ENCODE data around the gene CHADL. TPM values are rescaled to one million over a fixed set of nuclear protein-coding genes. Genes with fewer than 3 reads are reported as not detected.
A peak's percentile ranks its signal among the peaks of the same experiment; 100 is the strongest.

Gene CHADL
- polyA plus RNA-seq, 1 donor (not counting 4 experiments of a cell fraction or from before 2014, with no cell fraction given): 0.16 TPM

DNA sequence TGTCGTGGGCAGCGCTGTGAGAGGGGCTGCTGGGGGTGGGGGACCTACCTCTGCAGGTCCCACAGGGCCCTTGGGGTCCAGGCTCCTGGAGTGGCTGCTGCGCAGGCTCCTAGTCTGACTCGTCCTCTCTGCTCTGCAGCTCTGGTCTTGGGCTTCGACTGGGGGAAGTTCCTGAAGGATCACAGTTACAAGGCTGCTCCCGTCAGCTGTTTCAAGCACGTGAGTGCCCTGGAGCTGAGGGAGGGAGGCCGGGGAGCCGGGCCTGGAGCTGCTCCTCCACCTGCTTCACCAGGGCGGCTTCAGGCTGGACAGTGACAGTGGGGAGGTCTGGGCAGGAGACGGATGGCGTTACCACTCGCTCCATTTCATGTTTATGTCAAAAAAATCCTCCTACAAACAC, 23.7 kb downstream of the CHADL start:
- Histone ChIP-seq H3K9me3 (ENCODE audit: control insufficient read depth, low read depth, low read length) (no peaks in the 10 kb centered on the region), H3K27ac (ENCODE audit: control insufficient read depth, insufficient read depth, low read length) (peak overlapping the region; percentile 72), H3K9ac (ENCODE audit: control insufficient read depth, extremely low read depth, insufficient read depth, low read length) (peak overlapping the region; percentile 34), H3K4me3 (ENCODE audit: control insufficient read depth in 2 of 3, extremely low read depth in 1 of 3, insufficient read depth in 2 of 3, low read depth in 1 of 3, low read length in 3 of 3) (peak overlapping the region in 1 of 3 experiments; percentile 40), H4K20me1 (ENCODE audit: control insufficient read depth, extremely low read depth, insufficient read depth, low read length) (no peaks in the 10 kb centered on the region), H2AFZ (ENCODE audit: control insufficient read depth, low read length) (no peak overlapping the region), H3K4me2 (ENCODE audit: control insufficient read depth, extremely low read depth, insufficient read depth, low read depth, low read length) (peak overlapping the region; percentile 68), H3K36me3 (ENCODE audit: control insufficient read depth in 2 of 2, extremely low read depth in 1 of 2, insufficient read depth in 2 of 2, low read length in 2 of 2) (peaks cover 22 to 25% of the 10 kb centered on the region in 2 experiments), H3K4me1 (ENCODE audit: control insufficient read depth, extremely low read depth, insufficient read depth, low read length) (peaks cover 18% of the 10 kb centered on the region), H3K9me1 (ENCODE audit: control insufficient read depth, extremely low read depth, insufficient read depth, low read length) (no peaks in the 10 kb centered on the region), H3K79me2 (ENCODE audit: control insufficient read depth, insufficient read depth, low read length) (no peaks in the 10 kb centered on the region), H3K27me3 (ENCODE audit: control insufficient read depth, extremely low read depth, insufficient read depth, low read length) (no peaks in the 10 kb centered on the region)
- dilution Hi-C loops (cut with MboI; ENCODE audit: extremely low pct_ligation_motif_present, low sequenced_read_pairs): no loop called here
- TF ChIP-seq EZH2 (IDR thresholded peaks at IDR 0.05; ENCODE audit: low read length): no peak
- TF ChIP-seq, protein P1, sequence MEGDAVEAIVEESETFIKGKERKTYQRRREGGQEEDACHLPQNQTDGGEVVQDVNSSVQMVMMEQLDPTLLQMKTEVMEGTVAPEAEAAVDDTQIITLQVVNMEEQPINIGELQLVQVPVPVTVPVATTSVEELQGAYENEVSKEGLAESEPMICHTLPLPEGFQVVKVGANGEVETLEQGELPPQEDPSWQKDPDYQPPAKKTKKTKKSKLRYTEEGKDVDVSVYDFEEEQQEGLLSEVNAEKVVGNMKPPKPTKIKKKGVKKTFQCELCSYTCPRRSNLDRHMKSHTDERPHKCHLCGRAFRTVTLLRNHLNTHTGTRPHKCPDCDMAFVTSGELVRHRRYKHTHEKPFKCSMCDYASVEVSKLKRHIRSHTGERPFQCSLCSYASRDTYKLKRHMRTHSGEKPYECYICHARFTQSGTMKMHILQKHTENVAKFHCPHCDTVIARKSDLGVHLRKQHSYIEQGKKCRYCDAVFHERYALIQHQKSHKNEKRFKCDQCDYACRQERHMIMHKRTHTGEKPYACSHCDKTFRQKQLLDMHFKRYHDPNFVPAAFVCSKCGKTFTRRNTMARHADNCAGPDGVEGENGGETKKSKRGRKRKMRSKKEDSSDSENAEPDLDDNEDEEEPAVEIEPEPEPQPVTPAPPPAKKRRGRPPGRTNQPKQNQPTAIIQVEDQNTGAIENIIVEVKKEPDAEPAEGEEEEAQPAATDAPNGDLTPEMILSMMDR (optimal IDR thresholded peaks at IDR 0.05 in 1 of 3, IDR thresholded peaks at IDR 0.05 in 1 of 3, conservative IDR thresholded peaks at IDR 0.05 in 1 of 3; ENCODE audit: extremely low read depth in 1 of 3, insufficient read depth in 2 of 3, low read length in 3 of 3): no peak
- DNase-seq (ENCODE audit: low read depth, low spot score): no peak
- FAIRE-seq: no peak

DNA sequence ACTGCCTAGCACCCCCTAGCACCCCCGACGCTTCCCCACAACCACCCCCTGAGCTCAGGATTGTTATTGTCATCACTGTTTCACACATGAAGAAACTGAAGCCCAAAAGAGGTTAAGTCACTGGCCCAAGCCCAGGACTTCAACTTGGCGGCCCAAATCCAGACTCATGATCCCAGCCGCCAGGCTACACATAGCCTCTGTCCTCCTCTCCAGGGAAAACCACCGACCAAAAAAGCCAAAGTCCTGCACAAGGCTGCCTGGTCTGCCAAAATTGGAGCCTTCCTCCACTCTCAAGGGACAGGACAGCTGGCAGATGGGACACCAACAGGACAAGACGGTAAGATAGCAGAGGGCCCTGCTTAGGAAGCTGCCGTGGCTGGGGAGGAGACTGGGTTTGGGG, 24.8 kb downstream of the CHADL start:
- peak overlapping the region in 1 of 3 experiments; percentile 13 for H3K4me3 ChIP-seq (ENCODE audit: control insufficient read depth in 2 of 3, extremely low read depth in 1 of 3, insufficient read depth in 2 of 3, low read depth in 1 of 3, low read length in 3 of 3)
- peaks cover 18 to 20% of the 10 kb centered on the region in 2 experiments for H3K36me3 ChIP-seq (ENCODE audit: control insufficient read depth in 2 of 2, extremely low read depth in 1 of 2, insufficient read depth in 2 of 2, low read length in 2 of 2)
- no peaks in the 10 kb centered on the region for H3K79me2 ChIP-seq (ENCODE audit: control insufficient read depth, insufficient read depth, low read length)
- no peak overlapping the region for H3K4me2 ChIP-seq (ENCODE audit: control insufficient read depth, extremely low read depth, insufficient read depth, low read depth, low read length)
- H3K9ac ChIP-seq (ENCODE audit: control insufficient read depth, extremely low read depth, insufficient read depth, low read length): no peak overlapping the region
- DNase-seq (ENCODE audit: low read depth, low spot score) (no peak), FAIRE-seq (no peak)
- no peaks in the 10 kb centered on the region for H3K9me1 ChIP-seq (ENCODE audit: control insufficient read depth, extremely low read depth, insufficient read depth, low read length)
- H3K27me3 ChIP-seq (ENCODE audit: control insufficient read depth, extremely low read depth, insufficient read depth, low read length): no peaks in the 10 kb centered on the region
- H2AFZ ChIP-seq (ENCODE audit: control insufficient read depth, low read length): no peak overlapping the region
- no peaks in the 10 kb centered on the region for H4K20me1 ChIP-seq (ENCODE audit: control insufficient read depth, extremely low read depth, insufficient read depth, low read length)
- H3K27ac ChIP-seq (ENCODE audit: control insufficient read depth, insufficient read depth, low read length): no peak overlapping the region
- dilution Hi-C loops (cut with MboI; ENCODE audit: extremely low pct_ligation_motif_present, low sequenced_read_pairs): no loop called here
- no peak for TF ChIP-seq EZH2 (IDR thresholded peaks at IDR 0.05; ENCODE audit: low read length)
- TF ChIP-seq, protein P1 (optimal IDR thresholded peaks at IDR 0.05 in 1 of 3, IDR thresholded peaks at IDR 0.05 in 1 of 3, conservative IDR thresholded peaks at IDR 0.05 in 1 of 3; ENCODE audit: extremely low read depth in 1 of 3, insufficient read depth in 2 of 3, low read length in 3 of 3): no peak
- no peaks in the 10 kb centered on the region for H3K9me3 ChIP-seq (ENCODE audit: control insufficient read depth, low read depth, low read length)
- peaks cover 18% of the 10 kb centered on the region for H3K4me1 ChIP-seq (ENCODE audit: control insufficient read depth, extremely low read depth, insufficient read depth, low read length)
